BJ (cell line): ENCODE measurements around the gene DMRTA2. TPM values are rescaled to one million over a fixed set of nuclear protein-coding genes. Genes with fewer than 3 reads are reported as not detected.
A peak's percentile ranks its signal among the peaks of the same experiment; 100 is the strongest.

Experiments used
- CTCF ChIA-PET: fragments of 350-600 bp; formaldehyde crosslinking; extraction: SDS; loops from one replicate; lab custom pipeline; 2021; ENCODE audit warnings: antibody characterized with exemption, inconsistent platforms; lab: Yijun Ruan, JAX
- POLR2A ChIA-PET: fragments of 300-600 bp; sonication (Branson Sonifier 250); formaldehyde crosslinking; extraction: SDS; loops from one replicate; lab custom pipeline; 2021; ENCODE audit warnings: antibody characterized with exemption; lab: Charles Lee
- DNase-seq: peaks from one replicate; pipeline ENCODE4 v3.0.0-alpha.2; 2011; ENCODE audit warnings: low read depth
- H3K27me3 ChIP-seq: 2 replicates; pipeline ENCODE4 v1.6.0; 2011; ENCODE audit warnings: low read length; ENCODE audit not compliant: control insufficient read depth, insufficient read depth
- H3K36me3 ChIP-seq: 2 replicates; pipeline ENCODE4 v1.5.1; 2011; ENCODE audit warnings: low read length; ENCODE audit not compliant: control insufficient read depth, insufficient read depth
- H3K4me3 ChIP-seq: 2 replicates; pipeline ENCODE4 v1.5.1; 2011; ENCODE audit warnings: low read depth, mild to moderate bottlenecking, control low read depth, low read length
- polyA minus RNA-seq: library from RNA; depleted of rRNA, polyadenylated mRNA; stranded (reverse); fragments of >200 nt; gene quantifications from 2 replicates; pipeline ENCODE4 v1.2.3, GENCODE V29; 2011; rRNA and poly(A)+ RNA removed
- polyA plus RNA-seq: library from polyadenylated mRNA; depleted of rRNA; stranded (reverse); fragments of >200 nt; gene quantifications from 2 replicates; pipeline ENCODE4 v1.2.3, GENCODE V29; 2011; rRNA removed
- TF ChIP-seq, protein P1 (sequence below): IDR thresholded peaks from 2 replicates; pipeline ENCODE4 v1.5.1; 2011; ENCODE audit warnings: low read depth, mild to moderate bottlenecking, control low read depth, inconsistent platforms, low read length, moderate library complexity; ENCODE audit not compliant: insufficient read depth

DMRTA2 gene
- polyA plus RNA-seq (not detected in 2 replicates), polyA minus RNA-seq (not detected in 2 replicates)

DNA sequence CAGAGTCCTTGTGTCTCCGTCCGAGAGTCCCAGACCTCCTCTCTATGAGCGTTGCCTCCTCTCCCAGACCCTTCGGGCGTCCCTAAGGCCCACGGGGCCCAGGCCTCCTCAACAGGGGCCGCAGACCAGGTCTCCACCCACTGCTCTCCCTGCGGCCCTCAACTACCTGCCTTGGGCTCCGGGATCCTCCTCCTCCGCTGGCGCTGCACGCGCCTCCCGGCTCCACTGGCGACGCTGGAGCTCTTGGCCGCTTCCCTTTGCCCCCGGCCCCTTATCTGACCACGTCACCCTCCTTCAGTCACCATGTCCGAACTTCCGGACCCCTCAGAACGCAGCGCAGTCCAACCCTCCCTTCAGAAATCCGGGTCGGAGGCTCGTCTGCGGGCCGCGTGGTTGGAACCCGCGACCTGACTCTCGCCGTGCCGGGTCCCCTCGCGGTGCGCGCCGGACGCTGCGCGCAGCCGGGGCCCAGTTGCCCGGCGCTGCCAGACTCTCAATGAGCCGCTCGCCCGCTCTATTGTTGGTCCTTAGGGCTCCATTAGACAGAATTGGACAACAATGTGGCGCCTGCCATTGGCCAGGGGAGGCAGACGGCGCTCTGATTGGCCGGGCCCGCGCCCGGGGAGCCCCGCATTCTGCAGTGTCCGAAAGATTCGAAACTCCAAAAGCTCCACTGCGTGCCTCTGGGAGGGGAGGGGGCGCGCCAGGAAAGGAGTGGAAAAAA lies at the start of gene DMRTA2:
DMRTA2 (minus strand) TSS at position 498 of the 724 bp plus-strand sequence. CDS start 1,907 bp downstream, outside the sequence.
- Histone ChIP-seq H3K27me3 (peaks cover 85% of the 10 kb centered on the region), H3K4me3 (peak within 1 kb of the TSS; percentile 1; the same call in 1 of the 2 replicates), H3K36me3 (no peaks in the 10 kb centered on the region)
- ChIA-PET CTCF (interaction anchor here (1.0 kb wide), 1 partner anchor 19 kb away, joined by 3 read pairs; no protein-coding TSS in a partner anchor), POLR2A (no interaction called here)
- TF ChIP-seq, protein P1, sequence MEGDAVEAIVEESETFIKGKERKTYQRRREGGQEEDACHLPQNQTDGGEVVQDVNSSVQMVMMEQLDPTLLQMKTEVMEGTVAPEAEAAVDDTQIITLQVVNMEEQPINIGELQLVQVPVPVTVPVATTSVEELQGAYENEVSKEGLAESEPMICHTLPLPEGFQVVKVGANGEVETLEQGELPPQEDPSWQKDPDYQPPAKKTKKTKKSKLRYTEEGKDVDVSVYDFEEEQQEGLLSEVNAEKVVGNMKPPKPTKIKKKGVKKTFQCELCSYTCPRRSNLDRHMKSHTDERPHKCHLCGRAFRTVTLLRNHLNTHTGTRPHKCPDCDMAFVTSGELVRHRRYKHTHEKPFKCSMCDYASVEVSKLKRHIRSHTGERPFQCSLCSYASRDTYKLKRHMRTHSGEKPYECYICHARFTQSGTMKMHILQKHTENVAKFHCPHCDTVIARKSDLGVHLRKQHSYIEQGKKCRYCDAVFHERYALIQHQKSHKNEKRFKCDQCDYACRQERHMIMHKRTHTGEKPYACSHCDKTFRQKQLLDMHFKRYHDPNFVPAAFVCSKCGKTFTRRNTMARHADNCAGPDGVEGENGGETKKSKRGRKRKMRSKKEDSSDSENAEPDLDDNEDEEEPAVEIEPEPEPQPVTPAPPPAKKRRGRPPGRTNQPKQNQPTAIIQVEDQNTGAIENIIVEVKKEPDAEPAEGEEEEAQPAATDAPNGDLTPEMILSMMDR = no peak
- no peak for DNase-seq

DNA sequence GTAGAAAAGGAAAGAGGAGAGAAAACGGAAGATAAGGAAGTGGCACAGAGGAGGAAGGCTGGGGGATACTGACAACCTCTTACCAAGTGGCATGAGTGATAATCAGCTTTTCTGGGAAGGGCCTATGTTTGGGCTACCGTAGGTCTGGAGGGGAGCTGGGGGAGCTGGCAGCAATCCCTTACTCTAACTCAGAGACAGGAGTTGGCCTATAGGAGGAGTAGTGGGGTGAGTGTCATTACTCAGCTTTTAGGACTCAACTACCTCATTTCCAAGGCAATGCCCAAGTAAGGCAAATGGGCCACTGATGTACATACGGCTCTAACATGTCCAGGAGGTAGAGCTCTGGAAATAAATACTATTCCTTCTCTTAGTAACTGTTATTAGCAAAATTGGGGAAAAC lies 48.7 kb upstream of the DMRTA2 start:
- Histone ChIP-seq H3K36me3 (peaks cover 2% of the 10 kb centered on the region; the same call in 1 of the 2 replicates), H3K4me3 (no peak overlapping the region), H3K27me3 (no peaks in the 10 kb centered on the region)
- DNase-seq = no peak
- CTCF ChIA-PET = interaction anchor here (0.7 kb wide), 1 partner anchor 49 kb away, joined by 3 read pairs; no protein-coding TSS in a partner anchor
- TF ChIP-seq, protein P1 = no peak
- POLR2A ChIA-PET = no interaction called here

DNA sequence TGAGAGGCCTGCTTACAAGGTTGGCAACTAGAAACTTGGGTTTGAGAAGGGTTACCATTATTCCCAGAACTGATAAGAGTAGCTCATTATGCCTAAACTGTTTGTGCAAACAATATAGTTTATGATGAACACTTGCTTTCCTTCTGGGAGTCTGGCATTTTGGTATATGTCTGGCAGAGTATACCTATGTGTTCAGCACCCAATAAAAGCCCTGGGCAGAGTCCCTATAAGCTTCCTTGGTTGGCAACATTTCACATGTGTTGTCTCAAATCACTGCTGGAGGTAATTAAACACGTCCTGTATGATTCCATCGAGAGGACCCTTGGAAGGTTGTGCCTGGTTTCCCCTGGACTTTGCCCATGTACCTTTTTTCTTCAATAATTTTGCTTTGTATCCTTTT lies 39.7 kb upstream of the DMRTA2 start:
- CTCF ChIA-PET = no interaction called here
- POLR2A ChIA-PET = no interaction called here
- TF ChIP-seq, protein P1 = no peak
- Histone ChIP-seq H3K36me3 (no peaks in the 10 kb centered on the region), H3K4me3 (no peak overlapping the region), H3K27me3 (no peaks in the 10 kb centered on the region)
- no peak for DNase-seq

DNA sequence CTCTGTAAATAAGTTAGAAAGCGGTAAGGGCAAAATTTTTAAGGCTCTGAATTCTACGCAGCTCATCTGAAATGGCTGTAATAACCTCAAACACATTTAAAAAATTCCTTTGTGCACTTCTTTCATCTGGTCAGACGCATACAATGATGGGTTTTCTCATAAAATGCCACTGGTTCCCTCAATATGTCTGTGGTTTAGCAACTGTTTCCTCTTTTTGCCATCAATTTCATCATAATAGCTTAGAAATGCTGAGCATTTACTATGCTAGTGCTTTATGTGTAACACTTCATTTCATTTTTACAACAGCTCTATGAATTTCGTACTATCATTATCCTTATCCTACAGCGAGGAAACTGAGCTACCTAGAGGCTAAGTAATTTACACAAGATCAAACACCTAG lies 35.3 kb upstream of the DMRTA2 start:
- ChIA-PET CTCF (interaction anchor here (0.6 to 0.8 kb wide), 2 partner anchors 9 to 1181 kb away, joined by 3 read pairs; no protein-coding TSS in a partner anchor), POLR2A (no interaction called here)
- DNase-seq = no peak
- no peaks in the 10 kb centered on the region for H3K36me3 ChIP-seq
- H3K4me3 ChIP-seq = no peak overlapping the region
- TF ChIP-seq, protein P1 = no peak
- H3K27me3 ChIP-seq = no peaks in the 10 kb centered on the region

DNA sequence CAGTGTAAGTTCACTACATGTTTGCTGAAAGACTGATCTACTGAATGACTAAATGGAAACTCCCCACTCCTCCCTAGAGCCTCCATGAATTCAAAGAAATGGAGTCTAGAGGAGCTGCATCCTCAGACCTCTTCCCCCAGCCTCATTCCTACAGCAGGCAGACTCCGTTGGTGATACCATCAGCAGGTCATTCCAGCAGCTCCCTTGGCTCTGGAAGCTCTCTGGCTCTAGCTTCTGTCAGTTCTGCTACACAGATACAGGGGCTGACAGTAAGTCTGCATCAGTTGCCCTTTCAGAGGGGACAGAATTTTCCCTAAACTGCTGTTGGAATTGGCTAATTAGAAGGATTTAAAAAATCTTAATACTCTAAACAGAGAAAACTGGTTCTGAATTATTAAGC lies 31.7 kb upstream of the DMRTA2 start:
- Histone ChIP-seq H3K27me3 (no peaks in the 10 kb centered on the region), H3K4me3 (no peak overlapping the region), H3K36me3 (no peaks in the 10 kb centered on the region)
- no peak for DNase-seq
- POLR2A ChIA-PET = interaction anchor here (0.6 kb wide), 1 partner anchor 202 kb away, joined by 3 read pairs; no protein-coding TSS in a partner anchor
- TF ChIP-seq, protein P1 = no peak
- CTCF ChIA-PET = interaction anchor here (0.8 to 1.1 kb wide), 2 partner anchors 10 to 12 kb away, joined by 3 read pairs; no protein-coding TSS in a partner anchor
